ENCODE results near the gene SIGLEC11.

GRCh38 chr19:49968279-49968922, 7.4 kb upstream of the SIGLEC11 start:
- TF ChIP-seq CTCF (IDR thresholded peaks at IDR 0.05; ENCODE audit: low read length), result no peak
- TF ChIP-seq EZH2 (IDR thresholded peaks at IDR 0.05; ENCODE audit: borderline replicate concordance, low read length), result no peak

All from OCI-LY1 (cell line).